ENCODE data around the gene RPL12.

RPL12 gene

DNA sequence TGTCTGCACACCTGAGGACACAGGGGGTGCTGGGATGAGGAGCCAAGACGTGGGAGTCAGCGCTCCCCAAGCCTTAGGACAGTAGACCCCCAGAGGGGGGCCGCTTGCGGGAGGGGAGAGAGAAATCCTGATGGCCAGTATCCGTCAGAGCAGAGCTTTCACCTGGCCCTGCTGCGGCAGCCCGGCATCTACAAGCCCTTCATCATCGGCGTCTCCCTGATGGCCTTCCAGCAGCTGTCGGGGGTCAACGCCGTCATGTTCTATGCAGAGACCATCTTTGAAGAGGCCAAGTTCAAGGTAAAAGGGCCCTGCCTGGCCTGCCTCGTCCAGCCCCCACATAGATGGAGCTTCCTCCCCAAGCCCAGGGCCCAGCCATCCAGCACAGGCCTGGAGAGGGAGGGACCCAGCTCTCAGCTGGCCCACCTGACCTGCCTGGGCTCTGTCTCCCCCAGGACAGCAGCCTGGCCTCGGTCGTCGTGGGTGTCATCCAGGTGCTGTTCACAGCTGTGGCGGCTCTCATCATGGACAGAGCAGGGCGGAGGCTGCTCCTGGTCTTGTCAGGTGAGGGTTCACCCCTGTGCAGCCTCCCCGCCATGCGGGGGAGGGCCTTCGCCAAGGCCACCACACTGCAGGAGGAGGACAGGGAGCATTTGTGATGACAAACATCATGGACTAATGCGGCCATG is 47.6 kb downstream of the RPL12 start:
- no peak for DNase-seq (ENCODE audit: low spot score)

- DNase-seq (ENCODE audit: low spot score), result no peak
Observed at GRCh38 chr9:127402401-127403090, 48.7 kb downstream of the RPL12 start.

GRCh38 chr9:127399736-127400269 is 51.4 kb downstream of the RPL12 start:
- DNase-seq (ENCODE audit: low spot score), result no peak

DNA sequence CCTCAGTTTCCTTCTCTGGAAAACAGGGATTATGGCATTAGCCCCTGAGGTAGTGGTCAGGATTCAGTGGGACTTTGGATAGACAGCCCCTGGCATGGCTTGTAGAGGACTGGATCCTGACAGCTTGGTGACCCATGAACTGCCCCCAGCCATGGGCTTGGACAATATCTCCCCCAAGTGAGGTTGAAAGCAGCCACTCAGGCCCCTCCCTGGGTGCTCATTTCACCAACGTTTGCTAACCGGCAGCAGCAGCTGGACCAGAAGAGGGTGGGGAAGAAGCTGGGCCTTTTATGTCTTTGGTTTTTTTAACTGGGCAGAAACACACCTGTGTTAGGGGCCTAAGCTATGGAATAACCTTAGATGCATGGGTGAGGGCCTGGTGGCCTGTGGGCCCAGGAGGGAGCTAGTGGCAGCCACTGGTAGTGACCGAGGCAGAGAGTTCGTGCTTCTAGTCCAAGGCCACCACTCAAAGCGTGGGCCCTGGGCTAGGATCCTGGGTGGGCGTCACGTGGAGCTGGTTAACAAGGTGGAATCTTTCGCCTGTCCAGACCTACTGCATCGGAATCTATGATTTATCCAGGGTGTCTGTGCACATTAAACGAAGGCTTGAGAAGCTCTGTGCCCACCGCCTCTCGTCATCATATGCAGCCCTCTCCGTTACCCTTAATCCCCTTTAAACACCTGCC is 52.3 kb downstream of the RPL12 start:
- DNase-seq (ENCODE audit: low spot score), result no peak

DNA sequence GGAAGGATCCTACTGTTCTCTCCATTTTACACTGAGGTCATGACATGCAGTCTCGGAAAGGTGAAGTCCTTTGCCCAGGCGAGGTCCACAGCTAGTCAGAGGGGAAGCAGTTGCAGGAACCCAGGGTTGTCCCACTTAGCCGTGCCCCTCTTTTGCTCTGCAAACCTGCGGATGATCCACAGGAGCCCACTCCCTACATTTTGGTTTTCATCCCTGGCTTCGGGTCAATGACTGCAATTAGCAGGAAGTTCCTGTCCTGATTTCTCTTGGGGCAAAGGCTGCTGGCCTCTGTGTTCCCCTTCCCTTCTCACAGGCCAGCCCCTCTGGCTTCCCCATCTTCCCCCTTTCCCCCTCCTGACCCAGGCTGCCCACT is 52.9 kb downstream of the RPL12 start:
- no peak for DNase-seq (ENCODE audit: low spot score)

Data from Ammon's horn (tissue), 1 donor.